Endothelial cell (in vitro differentiated cells): ENCODE results near the gene MBNL2. TPM values are rescaled to one million over a fixed set of nuclear protein-coding genes. Genes with fewer than 3 reads are reported as not detected.

Experiments
- DNase-seq: peaks from one replicate; pipeline ENCODE4 v3.0.0; 2021; ENCODE audit warnings: low spot score
- H3K27ac Mint-ChIP-seq: one replicate; pipeline ENCODE4 v1.8.0; 2021; ENCODE audit warnings: mixed read lengths, inconsistent platforms; ENCODE audit not compliant: unreplicated experiment
- H3K27me3 Mint-ChIP-seq: one replicate; pipeline ENCODE4 v1.8.0; 2021; ENCODE audit warnings: mild to moderate bottlenecking, moderate library complexity, mixed read lengths, inconsistent platforms; ENCODE audit not compliant: unreplicated experiment
- H3K36me3 Mint-ChIP-seq: one replicate; pipeline ENCODE4 v1.8.0; 2021; ENCODE audit warnings: mild to moderate bottlenecking, low read depth, mixed read lengths, inconsistent platforms; ENCODE audit not compliant: unreplicated experiment
- H3K4me1 Mint-ChIP-seq: one replicate; pipeline ENCODE4 v1.8.0; 2021; ENCODE audit warnings: mild to moderate bottlenecking, mixed read lengths, inconsistent platforms; ENCODE audit not compliant: unreplicated experiment
- H3K4me3 Mint-ChIP-seq: one replicate; pipeline ENCODE4 v1.8.0; 2021; ENCODE audit warnings: mild to moderate bottlenecking, mixed read lengths, inconsistent platforms; ENCODE audit not compliant: unreplicated experiment
- H3K9me3 Mint-ChIP-seq: one replicate; pipeline ENCODE4 v1.8.0; 2021; ENCODE audit warnings: mixed read lengths, inconsistent platforms; ENCODE audit not compliant: unreplicated experiment
- CTCF ChIP-seq: fragments of 200-600 bp; sonication (generic); IDR thresholded peaks from one replicate; pipeline ENCODE4 v1.5.0; 2021; ENCODE audit warnings: antibody characterized with exemption; ENCODE audit not compliant: unreplicated experiment
- total RNA-seq: library from RNA; stranded (reverse); fragmentation: NEBNext Ultra II Directional; extraction: Animal tissue kit (Norgen Biotek cat#: 25700); gene quantifications from one replicate; pipeline ENCODE4 v1.2.1, GENCODE V29; 2021; ENCODE audit not compliant: unreplicated experiment

The MBNL2 gene
- total RNA-seq, 1 donor from 2014 or later: 137 TPM

DNA sequence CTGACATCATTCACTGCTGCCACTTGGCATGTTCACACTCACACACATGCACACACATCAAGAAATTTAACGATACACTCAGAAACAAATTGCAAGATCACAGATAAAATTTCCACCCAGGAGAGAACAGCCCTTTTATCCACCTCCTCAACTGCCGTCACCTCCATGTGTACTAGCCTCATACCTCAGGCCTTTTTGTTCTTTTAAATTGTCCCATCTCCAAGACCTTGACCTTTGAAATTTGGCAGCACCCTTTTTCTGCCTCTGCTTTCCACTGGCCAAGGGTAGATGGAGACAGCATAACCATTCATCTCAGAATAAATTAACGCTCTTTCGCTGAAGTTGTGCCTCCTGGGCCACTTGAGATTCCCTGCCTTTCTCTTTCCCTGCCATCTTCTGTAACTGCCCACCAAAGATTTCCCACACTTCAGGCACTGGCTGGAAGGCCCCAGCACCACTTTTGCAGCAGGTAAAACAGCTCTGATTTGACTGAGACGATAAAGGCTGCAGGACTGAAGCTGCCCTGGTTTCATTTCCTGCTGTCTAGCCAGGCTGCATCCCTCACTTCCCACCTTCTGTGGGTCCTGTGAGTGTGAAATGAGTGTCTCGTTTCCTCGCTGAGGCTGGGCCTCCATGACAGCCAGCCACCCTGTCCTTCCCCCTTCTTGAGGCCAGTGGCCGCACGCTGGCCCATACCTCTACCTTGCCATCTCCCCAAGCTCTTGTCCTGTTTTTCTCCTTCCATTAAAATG lies 39.3 kb downstream of the MBNL2 start:
- Mint-ChIP-seq H3K27me3 (peaks cover 32% of the 10 kb centered on the region), H3K36me3 (peaks cover 51% of the 10 kb centered on the region), H3K9me3 (no peaks in the 10 kb centered on the region), H3K4me3 (peak overlapping the region; percentile 64), H3K27ac (peak overlapping the region; percentile 88), H3K4me1 (peaks cover 77% of the 10 kb centered on the region)
- DNase-seq: no peak
- TF ChIP-seq CTCF: no peak

- Mint-ChIP-seq H3K9me3 (no peaks in the 10 kb centered on the region), H3K27me3 (peaks cover 32% of the 10 kb centered on the region), H3K36me3 (peaks cover 45% of the 10 kb centered on the region), H3K4me1 (peaks cover 77% of the 10 kb centered on the region), H3K27ac (peak overlapping the region; percentile 88), H3K4me3 (peak overlapping the region; percentile 45)
- no peak for TF ChIP-seq CTCF
- DNase-seq: no peak
Observed at GRCh38 chr13:97262058-97262457, 39.9 kb downstream of the MBNL2 start.

DNA sequence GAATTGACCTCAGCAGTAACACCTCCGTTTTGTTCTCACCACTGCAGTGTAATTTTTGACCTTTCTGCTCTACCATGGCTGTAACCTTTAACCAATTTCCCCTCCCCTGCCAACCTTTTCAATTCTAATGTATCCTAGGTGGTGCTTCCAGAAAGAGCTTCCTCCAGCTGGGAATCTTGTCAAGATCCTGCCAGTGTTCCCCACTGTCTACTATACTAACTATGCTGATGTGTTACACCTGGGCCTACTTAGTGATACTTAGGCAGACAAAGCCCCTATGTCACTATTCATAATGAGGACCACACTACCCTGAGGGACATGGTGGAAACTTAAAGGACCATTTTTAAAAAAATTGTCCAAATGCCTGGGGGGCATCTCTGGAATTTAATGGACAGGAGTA lies 41.0 kb downstream of the MBNL2 start:
- no peak for DNase-seq
- H3K36me3 Mint-ChIP-seq: peaks cover 45% of the 10 kb centered on the region
- no peak overlapping the region for H3K4me3 Mint-ChIP-seq
- H3K27ac Mint-ChIP-seq: no peak overlapping the region
- peaks cover 77% of the 10 kb centered on the region for H3K4me1 Mint-ChIP-seq
- peaks cover 24% of the 10 kb centered on the region for H3K27me3 Mint-ChIP-seq
- TF ChIP-seq CTCF: no peak
- H3K9me3 Mint-ChIP-seq: no peaks in the 10 kb centered on the region

- TF ChIP-seq CTCF: no peak
- peaks cover 50% of the 10 kb centered on the region for H3K36me3 Mint-ChIP-seq
- H3K4me1 Mint-ChIP-seq: peaks cover 80% of the 10 kb centered on the region
- peak overlapping the region; percentile 66 for H3K4me3 Mint-ChIP-seq
- H3K27me3 Mint-ChIP-seq: peaks cover 23% of the 10 kb centered on the region
- no peaks in the 10 kb centered on the region for H3K9me3 Mint-ChIP-seq
- no peak for DNase-seq
- H3K27ac Mint-ChIP-seq: peak overlapping the region; percentile 94
Observed at GRCh38 chr13:97264663-97265062, 42.5 kb downstream of the MBNL2 start.

DNA sequence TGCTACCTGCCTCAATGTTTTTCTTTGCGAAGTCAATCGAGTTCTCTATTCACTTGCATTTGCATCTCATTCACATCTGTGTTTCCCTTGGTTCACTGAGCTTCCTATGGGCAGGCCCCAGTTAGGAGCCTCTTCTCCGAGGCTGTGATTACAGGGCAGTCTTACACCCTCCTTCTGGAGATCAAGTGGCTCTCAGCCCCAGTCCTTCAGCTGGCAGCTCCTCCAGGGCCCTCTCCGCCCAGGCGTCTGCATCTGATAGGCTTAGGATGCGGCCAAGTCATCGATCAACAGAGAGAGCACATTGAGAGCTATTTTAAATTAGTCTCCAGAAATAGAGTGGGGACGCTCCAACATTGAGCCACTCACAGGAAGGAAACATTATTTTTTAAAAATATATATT lies 44.2 kb downstream of the MBNL2 start:
- H3K27ac Mint-ChIP-seq: peak overlapping the region; percentile 81
- no peak for DNase-seq

More for the DNA sequence above, 44.2 kb downstream of the MBNL2 start:
- peaks cover 36% of the 10 kb centered on the region for H3K36me3 Mint-ChIP-seq
- no peak for TF ChIP-seq CTCF
- H3K4me3 Mint-ChIP-seq: no peak overlapping the region
- peaks cover 12% of the 10 kb centered on the region for H3K27me3 Mint-ChIP-seq
- peaks cover 71% of the 10 kb centered on the region for H3K4me1 Mint-ChIP-seq
- H3K9me3 Mint-ChIP-seq: no peaks in the 10 kb centered on the region
